Measurements from ENCODE around the gene SMCO4. TPM values are rescaled to one million over a fixed set of nuclear protein-coding genes. Genes with fewer than 3 reads are reported as not detected.

The SMCO4 gene
- polyA plus RNA-seq, 3 donors = 20.7 to 34.1 (median 23.2) TPM

DNA sequence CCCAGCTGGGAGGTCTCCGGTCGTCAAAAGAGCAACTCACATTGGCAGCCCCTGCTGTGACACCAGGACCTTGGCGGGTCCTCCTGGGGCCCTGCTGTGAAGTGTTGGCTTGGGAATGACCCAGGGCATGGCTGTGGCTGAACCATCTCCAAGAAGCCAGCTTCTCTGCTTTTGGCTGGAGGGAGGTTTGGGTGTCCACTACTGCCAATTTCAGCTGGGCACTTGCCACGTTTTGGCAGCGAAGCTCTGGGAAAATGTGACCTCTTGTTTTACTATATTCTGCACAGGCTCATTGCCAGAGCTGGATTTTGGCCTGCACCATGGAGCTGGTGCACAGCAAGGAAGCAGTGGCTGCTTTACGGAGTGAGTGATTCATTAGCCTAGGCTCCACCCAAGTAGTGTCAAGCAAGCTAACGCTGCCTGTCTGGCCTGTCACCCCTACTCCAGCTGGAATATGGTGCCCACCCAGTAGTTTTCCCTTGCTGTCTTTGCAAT, 24.3 kb upstream of the SMCO4 start:
- no peak overlapping the region for H3K27ac ChIP-seq (ENCODE audit: low read depth, low read length)
- 17 to 50% (median 43%) methylated on average over 7 of the region's 7 CpGs for WGBS, 3 donors

- no peak overlapping the region for H3K27ac ChIP-seq (ENCODE audit: low read depth, low read length)
- WGBS, 3 donors = 21 to 75% (median 75%) methylated on average over 3 of the region's 3 CpGs
Observed at GRCh38 chr11:93564895-93565294, 21.7 kb upstream of the SMCO4 start.

DNA sequence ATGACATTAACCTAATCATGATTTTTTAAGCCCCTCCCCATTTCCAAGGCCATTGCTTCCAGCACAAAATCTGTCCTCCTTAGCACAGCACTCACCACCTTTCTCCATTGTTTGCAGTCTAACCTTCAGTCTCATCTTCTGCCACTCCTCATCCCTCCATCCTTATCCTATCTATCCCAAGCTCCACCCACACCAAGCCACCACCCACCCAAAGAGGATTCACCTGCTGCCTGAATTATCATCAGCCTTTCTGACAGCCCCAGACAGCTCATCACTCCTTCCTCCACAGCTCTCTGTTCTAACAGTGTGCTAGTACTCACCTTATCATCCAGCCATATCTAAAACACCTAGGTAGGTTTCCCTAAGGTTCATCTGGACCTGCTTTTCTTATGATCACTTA, 20.7 kb upstream of the SMCO4 start:
- no peak overlapping the region for H3K27ac ChIP-seq (ENCODE audit: low read depth, low read length)

- H3K27ac ChIP-seq (ENCODE audit: low read depth, low read length) = no peak overlapping the region
- 62 to 76% (median 74%) methylated on average over 3 of the region's 3 CpGs for WGBS, 3 donors
Observed at GRCh38 chr11:93560199-93560932, 17.2 kb upstream of the SMCO4 start.

- 45 to 66% (median 60%) methylated on average over 3 of the region's 3 CpGs for WGBS, 3 donors
- no peak overlapping the region for H3K27ac ChIP-seq (ENCODE audit: low read depth, low read length)
Observed at GRCh38 chr11:93559681-93560080, 16.5 kb upstream of the SMCO4 start.

DNA sequence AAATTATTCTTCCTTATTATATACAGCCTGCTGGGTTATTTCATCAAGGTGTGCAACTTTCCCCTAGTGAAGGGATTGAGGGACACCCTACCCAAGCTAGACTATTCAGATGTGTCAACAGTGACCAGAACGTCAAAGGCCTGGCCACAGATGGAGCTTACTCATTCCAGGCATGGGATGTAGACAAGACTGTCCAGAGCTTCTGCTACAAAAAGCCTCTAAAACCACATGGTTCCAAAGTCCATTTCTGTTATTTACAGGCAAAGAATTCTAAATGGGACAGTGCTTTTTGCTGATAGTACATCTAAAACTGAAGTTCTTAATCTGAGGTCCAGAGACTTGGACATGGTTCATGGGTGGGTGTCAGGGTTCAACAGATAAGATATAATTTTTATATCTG, 9.7 kb upstream of the SMCO4 start:
- H3K27ac ChIP-seq (ENCODE audit: low read depth, low read length) = no peak overlapping the region
- 80 to 84% (median 82%) methylated on average over 1 of the region's 1 CpG for WGBS, 3 donors

GRCh38 chr11:93549976-93550375, 6.8 kb upstream of the SMCO4 start:
- no peak overlapping the region for H3K27ac ChIP-seq (ENCODE audit: low read depth, low read length)
- 83 to 88% (median 88%) methylated on average over 4 of the region's 4 CpGs for WGBS, 3 donors

DNA sequence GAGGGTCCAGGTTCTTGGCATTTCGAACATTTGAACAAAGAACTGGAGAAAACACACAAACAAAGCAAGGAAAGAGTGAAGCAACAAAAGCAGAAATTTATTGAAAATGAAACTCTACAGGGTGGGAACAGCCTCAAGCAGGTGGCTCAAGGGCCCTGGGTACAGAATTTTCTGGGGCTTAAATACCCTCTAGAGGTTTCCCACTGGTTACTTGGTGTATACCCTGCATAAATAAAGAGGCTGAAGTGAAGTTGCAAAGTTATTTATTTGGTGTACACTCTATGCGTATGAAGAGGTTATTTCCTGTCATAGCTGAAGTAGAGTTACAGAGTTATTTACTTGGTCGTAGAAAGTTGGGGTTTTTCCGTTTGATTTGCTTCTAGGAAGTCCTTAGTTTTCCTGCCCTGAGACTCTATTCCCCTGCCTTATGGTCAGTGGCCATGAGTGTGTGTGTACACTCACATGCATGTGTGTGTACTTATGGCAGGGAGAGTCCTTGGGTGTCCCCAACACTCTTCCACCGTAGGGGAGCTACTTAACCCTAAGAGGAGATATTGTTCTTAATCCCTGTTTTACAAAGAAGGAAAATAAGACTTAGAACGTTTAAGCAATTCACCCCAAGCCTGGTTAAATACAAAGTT, 5.6 kb upstream of the SMCO4 start:
- H3K27ac ChIP-seq (ENCODE audit: low read depth, low read length) = no peak overlapping the region
- WGBS, 3 donors = 65 to 75% (median 69%) methylated on average over 6 of the region's 6 CpGs

GRCh38 chr11:93547773-93548172, 4.6 kb upstream of the SMCO4 start:
- H3K27ac ChIP-seq (ENCODE audit: low read depth, low read length) = no peak overlapping the region
- 47 to 73% (median 66%) methylated on average over 2 of the region's 2 CpGs for WGBS, 3 donors

DNA sequence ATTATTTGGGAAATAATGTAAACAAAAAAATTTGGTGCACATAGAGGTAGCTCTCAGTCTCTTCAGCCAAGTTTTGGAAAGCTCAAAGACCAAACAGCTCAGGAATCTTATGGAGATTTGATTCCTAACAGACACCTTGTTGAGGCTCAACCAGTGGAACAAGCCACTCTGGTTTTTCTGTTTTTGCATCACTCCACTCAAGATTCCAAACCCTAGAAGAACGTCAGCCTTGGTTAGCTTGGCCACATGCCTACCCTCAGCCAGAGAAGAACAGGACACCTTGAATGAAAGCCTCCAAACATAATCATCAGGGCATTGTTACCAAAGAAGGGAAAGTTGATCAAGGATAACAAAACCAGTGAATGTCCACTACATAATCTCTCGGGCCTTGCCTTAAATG, 3.8 kb upstream of the SMCO4 start:
- WGBS, 3 donors = 68 to 77% (median 72%) methylated on average over 2 of the region's 2 CpGs

DNA sequence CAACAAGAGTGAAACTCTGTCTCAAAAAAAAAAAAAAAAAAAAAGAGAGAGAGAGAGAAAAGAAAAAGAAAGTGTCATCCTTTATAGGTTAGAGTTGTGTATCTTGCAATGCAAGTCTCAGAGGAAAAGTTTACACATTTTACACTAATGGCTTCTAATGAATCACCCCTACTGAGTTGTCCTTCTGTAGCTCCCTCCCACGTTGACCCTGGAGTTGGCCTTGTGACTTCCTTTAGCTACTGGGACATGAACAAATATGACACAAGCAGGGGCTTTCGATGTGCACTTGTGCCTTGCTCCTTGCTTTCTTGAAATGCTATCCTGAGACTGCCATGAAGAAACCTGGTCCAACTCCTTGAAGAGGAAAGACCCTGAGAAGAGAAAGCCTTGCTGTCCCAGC, 2.4 kb upstream of the SMCO4 start:
- 54 to 66% (median 66%) methylated on average over 2 of the region's 2 CpGs for WGBS, 3 donors
- no peak overlapping the region for H3K27ac ChIP-seq (ENCODE audit: low read depth, low read length)

More for the DNA sequence above, 3.8 kb upstream of the SMCO4 start:
- no peak overlapping the region for H3K27ac ChIP-seq (ENCODE audit: low read depth, low read length)

DNA sequence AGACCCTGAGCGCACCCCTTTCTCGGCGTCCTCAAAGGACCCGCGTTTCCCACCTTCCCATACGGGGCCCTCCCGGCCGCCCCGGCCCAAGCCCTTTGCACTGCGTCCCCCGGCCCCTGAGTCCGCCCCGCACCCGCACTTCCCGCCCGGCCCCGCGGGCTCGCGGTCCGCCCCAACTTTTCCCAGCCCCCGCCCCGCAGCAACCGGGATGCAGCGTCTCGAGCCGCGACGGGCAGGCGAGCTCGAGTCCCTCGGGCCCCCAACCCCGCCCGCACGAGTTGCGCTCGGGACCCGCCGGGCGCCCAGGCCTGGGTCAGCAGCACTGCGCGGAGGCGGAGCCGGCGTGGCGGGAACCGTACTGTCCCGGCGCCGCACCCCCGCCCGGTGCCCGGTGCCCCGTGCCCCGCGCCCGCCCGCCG, 371 bp downstream of the SMCO4 start:
- 0 to 1% (median 1%) methylated on average over 38 to 55 of the region's 59 CpGs for WGBS, 3 donors
- H3K27ac ChIP-seq (ENCODE audit: low read depth, low read length) = no peak overlapping the region

- no peak overlapping the region for H3K27ac ChIP-seq (ENCODE audit: low read depth, low read length)
- 7 to 11% (median 8%) methylated on average over 26 to 29 of the region's 29 CpGs for WGBS, 3 donors
Observed at GRCh38 chr11:93541884-93542810, 1.0 kb downstream of the SMCO4 start.

- no peak overlapping the region for H3K27ac ChIP-seq (ENCODE audit: low read depth, low read length)
- WGBS, 3 donors = 96 to 100% (median 98%) methylated on average over 1 of the region's 1 CpG
Observed at GRCh38 chr11:93540896-93541553, 2.2 kb downstream of the SMCO4 start.

GRCh38 chr11:93540337-93540736, 2.9 kb downstream of the SMCO4 start:
- WGBS, 3 donors = 86 to 94% (median 93%) methylated on average over 4 of the region's 4 CpGs
- no peak overlapping the region for H3K27ac ChIP-seq (ENCODE audit: low read depth, low read length)

- WGBS, 3 donors = 62 to 75% (median 65%) methylated on average over 14 of the region's 14 CpGs
- H3K27ac ChIP-seq (ENCODE audit: low read depth, low read length) = no peak overlapping the region
Observed at GRCh38 chr11:93537767-93538261, 5.4 kb downstream of the SMCO4 start.

DNA sequence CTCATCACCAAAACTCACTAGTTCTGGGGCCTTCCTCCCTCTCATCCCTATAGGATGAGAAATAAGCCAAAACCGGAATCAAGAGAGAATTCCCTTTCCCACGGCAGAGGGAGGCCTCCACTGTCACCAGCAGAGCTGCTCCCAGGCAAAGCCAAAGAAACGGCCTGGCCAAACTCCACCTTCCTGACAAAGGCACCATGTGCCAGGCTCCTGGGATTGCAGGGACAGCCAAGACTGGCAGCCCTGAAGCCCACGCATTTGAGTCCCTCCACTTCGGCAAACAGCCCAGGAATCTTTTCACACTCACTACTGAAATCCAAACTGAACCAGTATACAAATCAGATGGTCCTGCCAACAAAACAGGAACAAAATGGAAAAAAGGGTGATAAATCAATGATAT, 6.1 kb downstream of the SMCO4 start:
- no peak overlapping the region for H3K27ac ChIP-seq (ENCODE audit: low read depth, low read length)
- WGBS, 3 donors = 18 to 55% (median 42%) methylated on average over 5 of the region's 5 CpGs

GRCh38 chr11:93536101-93536861, 6.9 kb downstream of the SMCO4 start:
- WGBS, 3 donors = 28 to 62% (median 52%) methylated on average over 2 of the region's 2 CpGs
- no peak overlapping the region for H3K27ac ChIP-seq (ENCODE audit: low read depth, low read length)
